GM12801 (cell line): ENCODE results near the gene WFS1.

ENCODE experiments used
- CTCF ChIP-seq: IDR thresholded peaks from one replicate; pipeline ENCODE4 v1.5.1; 2011; ENCODE audit warnings: control low read depth; ENCODE audit not compliant: insufficient read length; ENCODE audit errors: extremely low read depth

The WFS1 gene

GRCh38 chr4:6265546-6265945 is 4.1 kb upstream of the WFS1 start:
- no peak for TF ChIP-seq CTCF

- TF ChIP-seq CTCF: no peak
Observed at GRCh38 chr4:6267573-6267972, 2.1 kb upstream of the WFS1 start.

GRCh38 chr4:6268650-6269615 is 717 bp upstream of the WFS1 start:
- no peak for TF ChIP-seq CTCF

- TF ChIP-seq CTCF: no peak
Observed at GRCh38 chr4:6270636-6271121, 1.0 kb downstream of the WFS1 start.

- no peak for TF ChIP-seq CTCF
Observed at GRCh38 chr4:6271206-6271605, 1.6 kb downstream of the WFS1 start.

- TF ChIP-seq CTCF: no peak
Observed at GRCh38 chr4:6271701-6272465, 2.2 kb downstream of the WFS1 start.
